K562 (cell line): Measurements from ENCODE around the gene TMEM86B. TPM values are rescaled to one million over a fixed set of nuclear protein-coding genes. Genes with fewer than 3 reads are reported as not detected.

Experiments used
- CBX2 ChIP-seq: fragments of 200-600 bp; sonication (generic); IDR thresholded peaks from one replicate; pipeline ENCODE4 v1.6.1; 2012; ENCODE audit warnings: mild to moderate bottlenecking, low read length, inconsistent platforms; ENCODE audit not compliant: insufficient read depth, poor library complexity, severe bottlenecking
- COPS2 ChIP-seq: fragments of 450-650 bp; conservative IDR thresholded peaks from 2 replicates; pipeline ENCODE4 v1.6.1; 2016; ENCODE audit warnings: mild to moderate bottlenecking, moderate library complexity
- DPF2 ChIP-seq: fragments of 450-650 bp; IDR thresholded peaks from 2 replicates; pipeline ENCODE4 v1.6.1; 2016
- ELF1 ChIP-seq: fragments of 200-800 bp; sonication (Bioruptor generic); IDR thresholded peaks from 2 replicates; pipeline ENCODE4 v1.6.1; 2016; ENCODE audit warnings: missing genetic modification characterization, missing compliant biosample characterization
- FOXA1 ChIP-seq: fragments of 450-650 bp; IDR thresholded peaks from 2 replicates; pipeline ENCODE4 v1.6.1; 2016; ENCODE audit warnings: mild to moderate bottlenecking, borderline replicate concordance
- FOXJ3 ChIP-seq: sonication (generic); formaldehyde crosslinking; IDR thresholded peaks from 2 replicates; pipeline ENCODE4 v1.4.0; 2020; ENCODE audit warnings: mild to moderate bottlenecking, missing genetic modification reagents
- FOXK2 ChIP-seq, 2 experiments: fragments of 450-650 bp; IDR thresholded peaks in 1 of 2; conservative IDR thresholded peaks in 1 of 2; 2 replicates each; pipeline ENCODE4 v1.6.1; 2016; ENCODE audit warnings: low read depth in 2 of 2, mild to moderate bottlenecking in 1 of 2
- FUS ChIP-seq: fragments of 200-400 bp; formaldehyde crosslinking; optimal IDR thresholded peaks from 2 replicates; pipeline ENCODE3; 2017; ENCODE audit warnings: low read depth, low read length
- HDAC1 ChIP-seq, 2 experiments: fragments of 450-650 bp; IDR thresholded peaks; 2 replicates each; pipeline ENCODE4 v1.6.1; 2016 to 2017; ENCODE audit warnings: inconsistent platforms in 1 of 2, mild to moderate bottlenecking in 1 of 2, moderate library complexity in 1 of 2
- HDAC6 ChIP-seq: IDR thresholded peaks from 2 replicates; pipeline ENCODE4 v1.6.1; 2012; ENCODE audit warnings: low read depth, mild to moderate bottlenecking, control low read depth, inconsistent platforms, low read length, moderate library complexity
- HMG20B ChIP-seq: fragments of 250-450 bp; sonication (Bioruptor Pico); IDR thresholded peaks from 2 replicates; pipeline ENCODE4 v1.5.0; 2021; ENCODE audit warnings: mild to moderate bottlenecking
- IFI16 ChIP-seq: fragments of 250-450 bp; sonication (Bioruptor Pico); IDR thresholded peaks from 2 replicates; pipeline ENCODE4 v2.1.2; 2022; ENCODE audit warnings: mild to moderate bottlenecking, inconsistent platforms
- KAT2B ChIP-seq: IDR thresholded peaks from one replicate; pipeline ENCODE4 v1.6.1; 2012; ENCODE audit warnings: low read depth, mild to moderate bottlenecking, control low read depth, inconsistent platforms, low read length, moderate library complexity
- PURB ChIP-seq: sonication (generic); formaldehyde crosslinking; IDR thresholded peaks from 2 replicates; pipeline ENCODE4 v1.9.0; 2021; ENCODE audit warnings: low read depth, mild to moderate bottlenecking, missing genetic modification reagents
- RBM39 ChIP-seq: fragments of 200-400 bp; formaldehyde crosslinking; optimal IDR thresholded peaks from 2 replicates; pipeline ENCODE3; 2018; ENCODE audit warnings: low read depth, low read length
- SMARCB1 ChIP-seq: IDR thresholded peaks from 2 replicates; pipeline ENCODE4 v1.6.1; 2011; ENCODE audit warnings: improper control_type of control experiment, low read depth; ENCODE audit not compliant: insufficient read length
- STAG1 ChIP-seq: sonication (generic); formaldehyde crosslinking; IDR thresholded peaks from 2 replicates; pipeline ENCODE4 v1.5.0; 2020; ENCODE audit warnings: missing genetic modification reagents, borderline replicate concordance
- TRIM28 ChIP-seq: fragments of 450-650 bp; IDR thresholded peaks from 2 replicates; pipeline ENCODE4 v1.6.1; 2017
- TSHZ1 ChIP-seq: fragments of 250-450 bp; sonication (Bioruptor Pico); IDR thresholded peaks from 2 replicates; pipeline ENCODE4 v1.4.0; 2020; ENCODE audit warnings: mild to moderate bottlenecking, moderate library complexity
- ZC3H11A ChIP-seq: IDR thresholded peaks from 2 replicates; pipeline ENCODE4 v1.6.1; 2012; ENCODE audit warnings: low read depth, low read length, improper control_type of control experiment
- ZNF589 ChIP-seq: fragments of 200-800 bp; sonication (Bioruptor generic); IDR thresholded peaks from 2 replicates; pipeline ENCODE4 v1.6.1; 2016; ENCODE audit warnings: low read depth, missing genetic modification characterization, missing compliant biosample characterization
- polyA plus RNA-seq, 8 experiments: library from polyadenylated mRNA; depleted of rRNA in 4 of 8; stranded (reverse) in 5 of 8; unstranded in 3 of 8; fragments of >200 nt; fragmentation: Nextera tagmentation in 2 of 8; fragmentation: Illumina TruSeq in 1 of 8; extraction: Ambion mirVana in 2 of 8; extraction: Trizol in 1 of 8; gene quantifications; 2 replicates each; pipeline versions ENCODE4 v1.2.1 to v1.2.3, GENCODE V29; 2011 to 2014; ENCODE audit warnings: inconsistent platforms in 1 of 8, missing spikeins in 1 of 8
- total RNA-seq, 7 experiments: library from RNA; depleted of rRNA in 6 of 7; stranded (reverse); fragments of >200 nt in 6 of 7; fragmentation: Illumina TruSeq in 2 of 7; extraction: Trizol in 2 of 7; gene quantifications; 2 replicates each; pipeline versions ENCODE4 v1.2.1 to v1.2.3, GENCODE V29; 2011 to 2021; ENCODE audit warnings: low replicate concordance in 1 of 7
- TF ChIP-seq, protein P1 (sequence below): sonication (generic); formaldehyde crosslinking; IDR thresholded peaks from 2 replicates; pipeline ENCODE4 v1.8.1; 2023; ENCODE audit warnings: mild to moderate bottlenecking, missing genetic modification reagents
- TF ChIP-seq, protein P2 (sequence below), 2 experiments: fragments of 450-650 bp; IDR thresholded peaks; 2 replicates each; pipeline ENCODE4 v1.6.1; 2016

TMEM86B gene
- total and polyA plus RNA-seq, 9 of the 15 experiments (the other 6 are each of a cell fraction or from before 2014, with no cell fraction given), result 0.28 to 7.9 (median 2.1) TPM

GRCh38 chr19:55270172-55270942, 41.8 kb upstream of the TMEM86B start (continued):
- TF ChIP-seq, protein P1, sequence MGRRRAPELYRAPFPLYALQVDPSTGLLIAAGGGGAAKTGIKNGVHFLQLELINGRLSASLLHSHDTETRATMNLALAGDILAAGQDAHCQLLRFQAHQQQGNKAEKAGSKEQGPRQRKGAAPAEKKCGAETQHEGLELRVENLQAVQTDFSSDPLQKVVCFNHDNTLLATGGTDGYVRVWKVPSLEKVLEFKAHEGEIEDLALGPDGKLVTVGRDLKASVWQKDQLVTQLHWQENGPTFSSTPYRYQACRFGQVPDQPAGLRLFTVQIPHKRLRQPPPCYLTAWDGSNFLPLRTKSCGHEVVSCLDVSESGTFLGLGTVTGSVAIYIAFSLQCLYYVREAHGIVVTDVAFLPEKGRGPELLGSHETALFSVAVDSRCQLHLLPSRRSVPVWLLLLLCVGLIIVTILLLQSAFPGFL, result no peak
- no peak for TF ChIP-seq HMG20B (CRISPR knock-in tag)
- TF ChIP-seq COPS2, result no peak
- no peak for TF ChIP-seq ZC3H11A
- TF ChIP-seq STAG1 (CRISPR knock-in tag), result no peak
- peak in 1 of 2 experiments; percentile 44; a peak in 1 of 4 replicates for TF ChIP-seq HDAC1 (IDR thresholded peaks at IDR 0.05)
- peak; percentile 74 for TF ChIP-seq DPF2
- no peak for TF ChIP-seq KAT2B
- TF ChIP-seq SMARCB1, result no peak
- TF ChIP-seq HDAC6, result no peak
- 0 out of 2 replicates have a peak, but pooled peaks have one; percentile 3 for TF ChIP-seq TSHZ1 (CRISPR knock-in tag)
- TF ChIP-seq PURB (CRISPR knock-in tag), result no peak
- TF ChIP-seq ZNF589 (CRISPR knock-in tag), result peak; percentile 90
- TF ChIP-seq FUS, result no peak
- 0 out of 2 replicates have a peak, but pooled peaks have one; percentile 35 for TF ChIP-seq TRIM28
- no peak for TF ChIP-seq FOXK2 (conservative IDR thresholded peaks at IDR 0.05 in 1 of 2, IDR thresholded peaks at IDR 0.05 in 1 of 2; ENCODE audit: low read depth in 2 of 2)
- no peak for TF ChIP-seq FOXA1
- TF ChIP-seq FOXJ3, result no peak
- no peak for TF ChIP-seq ELF1 (tag)
- no peak for TF ChIP-seq RBM39
- no peak for TF ChIP-seq CBX2
- TF ChIP-seq IFI16 (CRISPR knock-in tag), result no peak
- TF ChIP-seq, protein P2, sequence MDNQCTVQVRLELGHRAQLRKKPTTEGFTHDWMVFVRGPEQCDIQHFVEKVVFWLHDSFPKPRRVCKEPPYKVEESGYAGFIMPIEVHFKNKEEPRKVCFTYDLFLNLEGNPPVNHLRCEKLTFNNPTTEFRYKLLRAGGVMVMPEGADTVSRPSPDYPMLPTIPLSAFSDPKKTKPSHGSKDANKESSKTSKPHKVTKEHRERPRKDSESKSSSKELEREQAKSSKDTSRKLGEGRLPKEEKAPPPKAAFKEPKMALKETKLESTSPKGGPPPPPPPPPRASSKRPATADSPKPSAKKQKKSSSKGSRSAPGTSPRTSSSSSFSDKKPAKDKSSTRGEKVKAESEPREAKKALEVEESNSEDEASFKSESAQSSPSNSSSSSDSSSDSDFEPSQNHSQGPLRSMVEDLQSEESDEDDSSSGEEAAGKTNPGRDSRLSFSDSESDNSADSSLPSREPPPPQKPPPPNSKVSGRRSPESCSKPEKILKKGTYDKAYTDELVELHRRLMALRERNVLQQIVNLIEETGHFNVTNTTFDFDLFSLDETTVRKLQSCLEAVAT (IDR thresholded peaks at IDR 0.05), result peak in 1 of 2 experiments; percentile 36; a peak in 3 of 4 replicates
- TF ChIP-seq, all 486 proteins: peak for 121
